HG03064 (cell line): ENCODE results near the gene RELN.
"Not testable (repeated sequence)": the region's sequence is repeated elsewhere in the genome, so short reads cannot be mapped to it uniquely, and the experiment has no call there.

Experiments
- ATAC-seq: cut with Tn5 transposase; IDR thresholded peaks from one replicate; pipeline ENCODE4 v1.9.1; 2021; ENCODE audit warnings: low read depth; ENCODE audit not compliant: unreplicated experiment

Gene RELN

GRCh38 chr7:103989200-103989784 lies at the start of gene RELN:
TSS of gene RELN (minus strand) at chr7:103989658. CDS start at chr7:103989356, 302 bp downstream.
- no peak for ATAC-seq

GRCh38 chr7:104038136-104038535 lies 48.7 kb upstream of the RELN start:
- ATAC-seq = no peak

- not testable (repeated sequence) for ATAC-seq
These were observed 47.4 kb upstream of the RELN start for GRCh38 chr7:104036889-104037288.

DNA sequence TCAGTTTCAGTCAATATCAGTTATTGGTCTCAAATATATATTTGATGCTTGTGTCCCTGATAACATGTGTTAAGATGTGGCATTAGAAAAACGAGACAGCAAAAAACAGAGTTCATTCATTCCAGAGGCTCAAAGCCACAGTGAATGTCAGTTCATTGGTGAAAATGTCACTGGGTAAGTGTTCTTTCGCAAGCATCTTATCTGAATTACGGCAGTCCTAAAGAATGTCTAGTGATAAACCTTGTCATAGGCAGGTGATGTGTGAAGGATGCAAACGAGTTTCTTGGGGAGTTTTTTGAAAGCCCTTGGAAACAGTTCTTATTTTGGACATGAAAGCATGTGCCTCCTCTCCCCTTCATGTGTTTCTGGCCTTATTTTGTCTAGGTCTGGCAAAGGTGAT lies 45.9 kb upstream of the RELN start:
- ATAC-seq = no peak

GRCh38 chr7:104034679-104035078 lies 45.2 kb upstream of the RELN start:
- no peak for ATAC-seq

DNA sequence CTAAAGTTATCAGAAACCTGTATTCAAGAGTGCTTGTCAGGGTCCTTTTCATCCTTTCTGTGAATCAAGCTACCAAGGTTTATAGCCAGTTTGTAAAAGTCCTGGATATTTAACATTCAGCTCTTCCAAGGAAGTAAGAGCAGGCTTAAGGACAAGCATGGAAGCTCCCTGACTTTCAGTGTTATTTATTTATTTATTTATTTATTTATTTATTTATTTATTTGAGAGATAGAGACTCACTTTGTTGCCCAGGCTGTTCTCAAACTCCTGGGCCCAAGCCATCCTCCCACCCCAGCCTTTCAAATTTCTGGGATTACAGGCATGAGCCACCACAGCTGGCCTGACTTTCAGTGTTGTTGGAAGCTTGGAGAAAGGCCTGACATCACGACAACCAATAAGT lies 44.4 kb upstream of the RELN start:
- ATAC-seq = no peak

DNA sequence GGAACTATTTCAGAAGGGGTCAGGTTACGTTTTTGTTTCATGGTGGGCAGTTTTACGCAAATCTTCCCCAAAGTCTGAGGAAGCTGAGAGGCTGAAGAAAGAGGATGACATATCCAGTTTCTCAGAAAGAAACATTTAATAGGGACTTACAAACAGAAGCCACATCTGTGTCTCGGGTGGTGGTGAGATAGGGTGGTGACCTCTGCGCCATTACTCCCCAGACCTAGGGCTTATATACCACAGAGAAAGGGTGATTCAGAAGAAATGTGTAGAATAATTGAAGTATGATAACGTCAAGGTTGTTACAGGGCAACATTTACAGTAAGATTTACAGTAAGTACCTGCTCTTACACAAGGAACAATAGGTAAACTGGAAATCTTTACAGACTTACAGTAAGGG lies 43.0 kb upstream of the RELN start:
- ATAC-seq = no peak

DNA sequence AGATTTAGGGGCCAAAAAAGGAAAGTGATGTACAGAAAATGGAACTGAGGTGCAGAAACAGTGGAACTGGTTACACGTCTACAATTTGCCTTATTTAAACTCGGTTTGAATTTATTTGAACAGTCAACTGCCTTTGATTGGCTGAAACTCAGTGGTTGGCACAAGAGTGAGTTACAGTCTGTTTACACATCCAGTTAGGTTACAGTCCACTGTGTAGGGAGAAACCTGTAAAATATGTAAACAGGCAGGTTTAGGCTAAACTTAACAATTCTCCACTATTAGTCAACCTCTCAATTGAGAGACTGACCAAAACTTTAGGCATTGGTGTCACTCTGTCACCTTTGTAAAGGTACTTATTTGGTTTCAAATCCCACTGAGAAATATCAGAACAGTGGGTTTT lies 40.3 kb upstream of the RELN start:
- no peak for ATAC-seq

- ATAC-seq = no peak
These were observed 35.2 kb upstream of the RELN start for GRCh38 chr7:104024632-104025031.

DNA sequence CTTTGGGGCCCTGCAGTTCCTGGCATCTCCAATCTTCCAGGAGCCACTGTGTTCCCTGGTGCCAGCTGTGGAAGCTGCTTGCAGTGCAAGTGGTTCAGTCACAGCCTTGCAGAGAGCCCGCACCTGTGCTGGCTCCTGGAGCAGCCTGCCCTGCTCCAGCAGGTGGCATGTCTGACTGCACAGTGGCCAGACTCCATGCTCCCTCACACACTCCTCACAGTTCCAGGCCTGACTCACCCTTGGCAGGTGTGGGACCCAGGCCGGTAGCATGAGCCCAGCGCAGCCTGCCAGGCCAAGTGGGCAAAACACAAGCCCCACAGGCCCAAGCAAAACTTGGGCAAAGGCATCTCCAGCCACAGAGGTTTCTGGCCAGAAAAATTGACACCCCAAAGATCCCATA lies 33.6 kb upstream of the RELN start:
- ATAC-seq = no peak

DNA sequence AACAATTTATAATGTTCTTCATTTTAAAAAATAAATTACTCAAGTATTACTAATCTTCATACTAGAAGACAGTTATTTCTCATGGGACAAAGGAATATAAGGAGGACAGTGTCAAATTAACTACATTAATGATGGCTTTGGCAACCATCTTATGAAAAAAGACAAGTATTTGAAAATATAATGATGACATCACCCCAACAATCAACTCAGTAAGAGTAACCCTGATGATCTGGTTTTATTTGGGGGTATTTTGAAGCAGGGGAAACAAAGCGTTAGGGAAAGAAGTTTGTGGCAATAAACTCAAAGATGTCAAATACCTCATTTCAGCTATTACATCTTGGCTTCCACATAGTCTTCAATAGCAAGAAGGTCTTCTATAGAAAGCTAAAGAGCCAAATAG lies 29.0 kb upstream of the RELN start:
- no peak for ATAC-seq

DNA sequence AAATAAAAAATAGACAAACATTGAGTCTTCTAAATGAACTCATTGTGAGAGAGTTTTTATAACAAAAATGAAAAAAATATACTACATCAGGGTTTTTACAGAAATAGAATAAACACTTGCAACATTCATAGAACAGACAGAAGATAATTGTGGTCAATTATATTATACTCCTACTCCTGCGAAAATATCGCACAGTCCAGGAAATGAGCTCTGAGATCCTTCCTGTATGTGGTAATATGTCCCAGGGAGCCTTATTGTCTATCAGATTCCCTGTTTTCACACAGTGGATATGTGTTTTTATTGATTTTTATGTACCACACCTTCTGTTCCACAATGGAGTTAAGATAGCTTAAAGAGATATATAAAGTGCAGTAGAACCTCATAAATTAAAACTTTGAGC lies 27.5 kb upstream of the RELN start:
- ATAC-seq = no peak

DNA sequence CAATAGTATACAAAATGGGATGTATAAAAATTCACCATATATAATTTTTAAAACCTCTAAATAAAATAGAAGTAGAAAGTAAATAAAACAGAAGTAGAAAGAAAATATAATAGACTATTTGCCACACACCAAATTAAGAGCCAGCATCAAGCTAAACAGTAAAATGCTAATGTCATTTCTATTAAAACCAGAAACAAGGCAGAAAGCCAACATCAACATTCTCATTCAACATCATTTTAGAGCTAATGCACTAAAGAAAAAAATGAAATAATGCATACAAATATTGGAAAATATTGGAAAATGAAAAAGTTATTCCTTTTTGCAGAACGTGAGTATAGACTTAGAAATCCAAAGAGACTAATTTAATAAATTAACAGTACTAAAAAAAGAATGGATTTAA lies 23.4 kb upstream of the RELN start:
- no peak for ATAC-seq

DNA sequence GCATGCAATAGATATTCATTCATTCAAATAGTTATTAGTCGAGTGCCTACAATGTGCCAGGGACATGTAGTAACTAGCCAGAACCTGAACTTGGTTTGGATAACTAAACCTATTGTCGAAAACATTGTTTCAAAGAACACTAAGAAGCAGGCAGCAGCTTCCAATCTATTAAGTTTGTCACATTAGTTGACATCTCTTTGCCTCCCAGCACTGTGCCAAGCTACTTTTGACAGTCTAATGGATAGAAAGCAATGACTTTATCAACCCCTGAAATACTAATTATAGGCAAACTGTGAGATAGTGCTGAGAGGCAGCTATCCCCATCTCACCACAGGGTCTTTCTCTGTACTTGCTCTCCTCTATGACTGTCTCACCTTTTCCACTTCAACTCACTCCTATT lies 22.4 kb upstream of the RELN start:
- ATAC-seq = no peak

GRCh38 chr7:104010052-104010909 lies 20.8 kb upstream of the RELN start:
- no peak for ATAC-seq

DNA sequence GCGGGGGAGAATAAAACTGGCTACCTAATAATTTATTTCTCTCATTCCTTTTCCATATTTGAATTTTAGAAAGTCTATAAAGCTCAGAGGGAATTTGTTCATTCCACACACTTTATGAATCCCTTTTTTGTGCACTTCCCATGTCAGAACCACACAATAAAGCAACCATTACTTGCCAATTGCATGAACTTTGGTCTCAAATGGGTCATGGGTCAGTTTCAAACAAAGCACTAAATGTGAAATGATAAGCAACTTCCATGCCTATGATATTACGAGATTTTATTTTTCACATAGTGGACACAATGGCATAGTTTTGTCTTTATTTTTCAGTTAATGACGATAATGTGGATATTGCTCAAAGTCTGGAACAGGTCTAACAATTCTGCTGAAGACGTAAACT lies 18.6 kb upstream of the RELN start:
- ATAC-seq = no peak

DNA sequence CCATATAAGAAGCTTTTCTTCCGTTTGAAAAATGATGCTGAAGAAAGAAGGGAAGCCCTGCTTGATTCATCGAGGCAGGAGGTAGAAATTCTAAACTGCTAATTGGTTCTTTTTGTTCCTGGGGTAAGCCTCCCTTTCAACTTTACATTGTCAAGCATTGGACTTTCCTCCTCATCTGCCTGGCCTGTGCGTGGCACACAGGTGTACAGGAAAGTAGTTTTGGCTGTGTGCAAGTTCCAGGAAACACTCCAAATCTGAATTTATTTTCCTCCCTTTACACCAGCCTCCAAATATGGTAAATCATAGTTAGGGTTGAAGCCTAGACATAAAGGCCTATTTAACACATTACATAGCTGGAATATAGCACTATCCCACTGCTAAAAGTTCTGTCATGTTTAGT lies 18.2 kb upstream of the RELN start:
- ATAC-seq = no peak

DNA sequence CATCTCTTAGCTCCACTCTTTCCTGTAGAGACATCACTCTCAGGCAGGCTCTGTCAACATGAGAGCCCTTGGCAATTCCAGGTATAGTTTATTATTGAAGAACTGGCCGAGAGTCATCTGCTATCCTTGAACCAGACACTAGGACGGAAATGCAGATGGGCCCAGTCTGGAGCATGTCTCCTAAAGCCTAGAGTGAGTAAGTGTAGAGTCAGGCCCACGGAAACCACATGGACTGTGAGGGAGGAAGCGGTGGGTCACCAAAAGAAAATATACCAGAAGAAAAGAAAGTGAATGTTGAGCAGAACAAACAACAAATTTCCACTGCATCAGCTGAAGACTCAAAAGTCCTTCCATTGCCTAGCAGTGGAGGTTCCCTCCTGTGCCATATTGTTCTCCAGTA lies 15.7 kb upstream of the RELN start:
- ATAC-seq = no peak

- ATAC-seq = no peak
These were observed 7.2 kb upstream of the RELN start for GRCh38 chr7:103996639-103997038.

GRCh38 chr7:103996017-103996551 lies 6.6 kb upstream of the RELN start:
- ATAC-seq = no peak

GRCh38 chr7:103995554-103995953 lies 6.1 kb upstream of the RELN start:
- ATAC-seq = no peak

DNA sequence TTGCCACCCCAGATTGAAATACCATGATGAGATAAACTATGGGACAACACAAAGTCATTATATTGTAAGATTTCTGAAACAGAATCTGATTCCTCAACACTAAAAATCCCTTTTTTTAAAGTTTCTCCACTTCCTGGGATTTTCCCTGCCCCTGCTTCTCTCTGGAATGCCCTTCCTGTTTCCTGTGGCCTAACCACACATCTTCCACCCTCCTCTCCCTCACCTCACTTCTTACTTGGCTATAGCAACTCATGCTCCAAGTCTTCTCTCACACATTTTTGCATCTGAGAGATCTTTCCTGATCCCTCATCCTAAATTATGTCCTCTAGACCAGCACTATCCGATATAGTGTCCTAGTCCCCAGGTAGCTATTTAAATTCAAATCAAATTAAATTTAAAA lies 4.1 kb upstream of the RELN start:
- no peak for ATAC-seq
